Measurements from ENCODE around the gene KRT17. TPM values are rescaled to one million over a fixed set of nuclear protein-coding genes. Genes with fewer than 3 reads are reported as not detected.
A peak's percentile ranks its signal among the peaks of the same experiment; 100 is the strongest.
"Not testable (repeated sequence)": the region's sequence is repeated elsewhere in the genome, so short reads cannot be mapped to it uniquely, and the experiment has no call there.

Gene KRT17
- total RNA-seq, 1 experiment from 2014 or later: 29.0 TPM

DNA sequence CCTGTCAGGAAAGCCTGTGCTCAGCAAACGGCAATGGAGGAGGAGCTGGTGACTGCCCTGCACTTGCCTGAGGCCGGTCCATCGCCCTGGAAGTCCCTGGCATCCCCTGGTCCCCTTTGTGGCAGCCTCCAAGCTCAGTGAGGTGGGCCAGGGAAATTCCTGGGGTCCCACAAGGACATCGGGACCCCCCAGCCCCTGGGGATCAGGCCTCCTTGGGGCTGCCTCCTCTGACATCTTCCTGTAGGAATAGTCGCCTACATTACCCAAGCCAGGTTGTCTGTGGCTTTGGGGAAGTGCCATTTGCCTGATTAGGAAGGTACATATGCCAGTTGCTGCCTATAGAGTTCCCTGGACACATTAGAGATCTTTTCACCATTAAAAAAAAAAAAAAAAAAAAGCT, 45.4 kb downstream of the KRT17 start:
- Histone ChIP-seq H3K4me3 (no peak overlapping the region), H3K9me3 (ENCODE audit: insufficient read depth, low read depth) (no peaks in the 10 kb centered on the region), H2AFZ (0 out of 2 replicates have a peak overlapping the region, but pooled peaks have one; percentile 39), H3K79me2 (ENCODE audit: low read depth) (no peaks in the 10 kb centered on the region), H3K27ac (peak overlapping the region; percentile 7; the same call in 1 of the 2 replicates), H3F3A (ENCODE audit: insufficient read depth, low read depth) (peaks cover 29% of the 10 kb centered on the region; the same call in 1 of the 2 replicates), H4K20me1 (ENCODE audit: insufficient read depth) (no peaks in the 10 kb centered on the region), H3K36me3 (ENCODE audit: low read depth) (no peaks in the 10 kb centered on the region), H3K4me2 (peak overlapping the region; percentile 41), H3K27me3 (ENCODE audit: insufficient read depth, low read depth) (no peaks in the 10 kb centered on the region), H3K9me2 (ENCODE audit: insufficient read depth) (no peaks in the 10 kb centered on the region), H3K4me1 (replicated peaks; ENCODE audit: insufficient read depth) (peaks cover 56% of the 10 kb centered on the region)
- TF ChIP-seq CTCF (conservative IDR thresholded peaks at IDR 0.05): no peak
- ChIA-PET CTCF (interaction anchor here (0.7 to 2.2 kb wide), 6 partner anchors 30 to 761 kb away, joined by 3 to 25 read pairs (median 8); no protein-coding TSS in a partner anchor), POLR2A (ENCODE audit: unreplicated experiment) (interaction anchor here (0.6 to 1.2 kb wide), 4 partner anchors 14 to 77 kb away, joined by 3 to 24 read pairs (median 10); partner anchors contain the start of gene KRT19)
- TSS peak; percentile 90 for BruUV-seq (replicated peaks)
- no peak for DNase-seq
- intact Hi-C loops (cut with micrococcal nuclease; ENCODE audit: unreplicated experiment): loop anchor here (1.0 to 5.0 kb wide), 4 partner anchors 30 to 83 kb away; partner anchors contain the start of gene KRT17

- no peaks in the 10 kb centered on the region for H3K27me3 ChIP-seq (ENCODE audit: insufficient read depth, low read depth)
- peak overlapping the region; percentile 7; the same call in 1 of the 2 replicates for H3K27ac ChIP-seq
- intact Hi-C loops (cut with micrococcal nuclease; ENCODE audit: unreplicated experiment): loop anchor here (5.0 kb wide), 1 partner anchor 44 kb away; the partner anchor contains the start of gene KRT17
- no peak for DNase-seq
- no peaks in the 10 kb centered on the region for H3K36me3 ChIP-seq (ENCODE audit: low read depth)
- H2AFZ ChIP-seq: 0 out of 2 replicates have a peak overlapping the region, but pooled peaks have one; percentile 39
- no peaks in the 10 kb centered on the region for H3K9me2 ChIP-seq (ENCODE audit: insufficient read depth)
- no TSS peak for BruUV-seq (replicated peaks)
- no peaks in the 10 kb centered on the region for H3K79me2 ChIP-seq (ENCODE audit: low read depth)
- no peak overlapping the region for H3K4me3 ChIP-seq
- H3K4me2 ChIP-seq: peak overlapping the region; percentile 41; the same call in 1 of the 2 replicates
- H4K20me1 ChIP-seq (ENCODE audit: insufficient read depth): no peaks in the 10 kb centered on the region
- peaks cover 29% of the 10 kb centered on the region; the same call in 1 of the 2 replicates for H3F3A ChIP-seq (ENCODE audit: insufficient read depth, low read depth)
- CTCF ChIA-PET: interaction anchor here (0.7 to 2.2 kb wide), 4 partner anchors 29 to 760 kb away, joined by 3 to 25 read pairs (median 10); no protein-coding TSS in a partner anchor
- peaks cover 56% of the 10 kb centered on the region for H3K4me1 ChIP-seq (replicated peaks; ENCODE audit: insufficient read depth)
- POLR2A ChIA-PET (ENCODE audit: unreplicated experiment): interaction anchor here (0.7 kb wide), 1 partner anchor 77 kb away, joined by 3 read pairs; no protein-coding TSS in a partner anchor
- no peaks in the 10 kb centered on the region for H3K9me3 ChIP-seq (ENCODE audit: insufficient read depth, low read depth)
- TF ChIP-seq EZH2 (IDR thresholded peaks at IDR 0.05; ENCODE audit: low read depth) (no peak), CTCF (conservative IDR thresholded peaks at IDR 0.05) (no peak)
Observed at GRCh38 chr17:41578538-41578937, 45.8 kb downstream of the KRT17 start.

DNA sequence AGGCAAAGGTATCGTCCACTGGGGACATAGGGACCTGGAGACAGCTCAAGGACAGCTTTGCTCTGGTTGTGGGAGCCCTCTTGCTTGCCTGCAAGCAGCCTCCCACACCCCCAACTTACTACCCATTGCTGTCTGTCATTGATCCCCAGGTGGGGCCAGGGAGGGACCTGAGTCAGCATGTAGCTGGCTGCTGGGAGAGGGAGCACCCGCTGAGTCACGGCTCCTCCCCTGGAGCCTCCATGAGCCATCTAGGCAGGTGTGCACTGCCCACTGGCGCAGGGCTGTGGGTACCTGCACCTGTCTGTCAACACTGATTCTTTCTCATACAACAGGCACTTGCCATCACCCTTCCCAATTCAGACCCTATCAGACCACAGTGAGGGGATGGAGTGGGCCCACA, 47.6 kb downstream of the KRT17 start:
- not testable (repeated sequence) for H3K4me2 ChIP-seq; H3K9me3 ChIP-seq (ENCODE audit: insufficient read depth, low read depth); H2AFZ ChIP-seq; H3K36me3 ChIP-seq (ENCODE audit: low read depth); H3K27me3 ChIP-seq (ENCODE audit: insufficient read depth, low read depth); BruUV-seq (replicated peaks); H3K4me3 ChIP-seq; H4K20me1 ChIP-seq (ENCODE audit: insufficient read depth); H3K27ac ChIP-seq; H3K9me2 ChIP-seq (ENCODE audit: insufficient read depth); H3K79me2 ChIP-seq (ENCODE audit: low read depth)
- Histone ChIP-seq H3K4me1 (replicated peaks; ENCODE audit: insufficient read depth) (peaks cover 44% of the 10 kb centered on the region), H3F3A (ENCODE audit: insufficient read depth, low read depth) (peaks cover 29% of the 10 kb centered on the region; the same call in 1 of the 2 replicates)
- CTCF ChIA-PET: interaction anchor here (1.3 kb wide), 1 partner anchor 28 kb away, joined by 7 read pairs; no protein-coding TSS in a partner anchor
- intact Hi-C loops (cut with micrococcal nuclease; ENCODE audit: unreplicated experiment): loop anchor here (5.0 kb wide), 1 partner anchor 46 kb away; the partner anchor contains the start of gene KRT17
- TF ChIP-seq CTCF (conservative IDR thresholded peaks at IDR 0.05): 0 out of 2 replicates have a peak, but pooled peaks have one; percentile 30
- peak; percentile 56 to 67 for DNase-seq
- POLR2A ChIA-PET (ENCODE audit: unreplicated experiment): interaction anchor here (0.6 kb wide), 1 partner anchor 1017 kb away, joined by 3 read pairs; no protein-coding TSS in a partner anchor

All from PC-9 (cell line).